GM19455 (cell line): ENCODE measurements around the gene LRP1.
"Not testable (repeated sequence)": the region's sequence is repeated elsewhere in the genome, so short reads cannot be mapped to it uniquely, and the experiment has no call there.

Source experiments
- ATAC-seq: cut with Tn5 transposase; IDR thresholded peaks from one replicate; pipeline ENCODE4 v1.9.1; 2021; ENCODE audit not compliant: unreplicated experiment

LRP1 gene

DNA sequence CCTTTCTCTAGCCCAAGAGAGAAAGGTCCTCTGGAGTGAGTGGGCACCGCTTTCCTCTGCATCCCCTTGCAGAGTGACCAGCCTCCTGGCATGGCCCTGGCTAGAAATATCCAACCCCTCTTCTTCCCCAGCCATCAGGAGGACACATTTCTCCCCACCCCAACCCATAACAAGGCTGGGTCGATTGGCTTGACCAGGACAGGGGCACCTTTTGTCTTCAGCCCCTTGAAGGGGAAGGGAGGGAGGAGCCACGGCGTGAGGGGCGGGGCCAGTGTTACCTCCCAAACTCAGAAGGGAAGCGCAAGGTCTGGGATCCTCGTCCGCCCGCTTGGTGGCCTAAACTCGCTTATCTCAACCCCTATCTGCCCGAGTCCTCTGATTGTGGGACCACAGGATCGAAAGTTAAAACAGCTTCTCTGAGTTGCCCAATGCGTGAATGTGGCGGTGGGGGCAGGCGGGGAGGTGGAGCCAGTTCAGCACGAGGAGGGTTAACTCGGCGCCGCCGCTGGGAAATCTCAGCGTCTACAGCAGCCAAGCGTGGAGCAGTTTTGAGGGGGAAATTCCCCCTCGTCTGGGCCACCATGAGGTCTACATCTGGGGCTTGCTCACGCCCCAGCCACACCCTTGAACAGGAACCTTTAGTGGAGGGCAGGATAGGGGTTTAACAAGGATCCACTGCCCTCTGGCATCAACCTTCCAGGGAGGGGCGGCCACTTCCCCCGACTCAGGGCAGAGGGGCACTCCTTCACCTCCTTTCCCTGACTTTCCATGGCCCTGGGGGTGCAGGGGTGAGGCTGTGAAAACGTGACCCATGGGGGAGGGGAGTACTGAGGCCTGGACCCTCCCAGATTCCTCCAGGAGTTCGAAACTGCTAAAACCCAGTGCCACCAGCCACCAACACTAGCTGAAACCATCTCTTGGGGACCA is 17.9 kb upstream of the LRP1 start:
- no peak for ATAC-seq

- ATAC-seq: peak; percentile 61
Measured at GRCh38 chr12:57111031-57111734, 17.1 kb upstream of the LRP1 start, which contains the start of gene STAT6. STAT6 (minus strand) TSS chr12:57111362; CDS start chr12:57108278, 3,084 bp downstream.

GRCh38 chr12:57112492-57113294 is 15.6 kb upstream of the LRP1 start:
- peak; percentile 57 for ATAC-seq

DNA sequence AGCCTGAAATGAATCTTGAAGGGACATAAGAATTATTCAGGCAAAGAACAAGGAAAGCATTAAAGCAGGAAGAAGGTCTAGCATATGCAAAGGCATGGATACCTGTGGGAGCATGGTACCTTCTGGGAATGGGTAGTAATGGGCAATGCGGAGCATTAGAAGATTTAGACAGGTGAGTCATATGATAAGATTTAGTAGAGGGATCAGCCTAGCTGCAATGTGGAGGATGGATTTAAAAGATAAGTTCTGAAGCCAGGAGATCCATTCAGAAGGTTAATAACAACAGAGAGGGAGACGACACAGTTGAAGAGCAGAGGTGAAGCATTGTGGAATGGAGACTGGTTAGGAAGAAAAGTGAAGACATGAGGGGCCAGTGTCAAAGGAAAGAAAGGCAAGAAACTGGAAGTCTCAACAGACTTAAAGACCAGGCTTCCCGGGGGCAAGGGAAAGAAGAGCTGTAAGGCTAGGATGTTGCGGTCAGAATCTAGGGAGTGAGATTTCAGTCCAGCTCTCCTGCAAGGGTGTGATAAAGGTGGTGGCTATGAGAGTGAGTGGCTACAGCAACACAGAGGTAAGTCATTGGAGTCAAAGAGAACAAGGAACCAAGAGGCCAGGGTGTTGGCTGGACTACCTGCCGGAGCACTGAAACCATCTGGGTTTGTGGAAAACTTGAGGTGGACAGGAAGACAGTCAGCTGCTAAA is 11.6 kb upstream of the LRP1 start:
- no peak for ATAC-seq

GRCh38 chr12:57118711-57119271 is 9.5 kb upstream of the LRP1 start:
- no peak for ATAC-seq

DNA sequence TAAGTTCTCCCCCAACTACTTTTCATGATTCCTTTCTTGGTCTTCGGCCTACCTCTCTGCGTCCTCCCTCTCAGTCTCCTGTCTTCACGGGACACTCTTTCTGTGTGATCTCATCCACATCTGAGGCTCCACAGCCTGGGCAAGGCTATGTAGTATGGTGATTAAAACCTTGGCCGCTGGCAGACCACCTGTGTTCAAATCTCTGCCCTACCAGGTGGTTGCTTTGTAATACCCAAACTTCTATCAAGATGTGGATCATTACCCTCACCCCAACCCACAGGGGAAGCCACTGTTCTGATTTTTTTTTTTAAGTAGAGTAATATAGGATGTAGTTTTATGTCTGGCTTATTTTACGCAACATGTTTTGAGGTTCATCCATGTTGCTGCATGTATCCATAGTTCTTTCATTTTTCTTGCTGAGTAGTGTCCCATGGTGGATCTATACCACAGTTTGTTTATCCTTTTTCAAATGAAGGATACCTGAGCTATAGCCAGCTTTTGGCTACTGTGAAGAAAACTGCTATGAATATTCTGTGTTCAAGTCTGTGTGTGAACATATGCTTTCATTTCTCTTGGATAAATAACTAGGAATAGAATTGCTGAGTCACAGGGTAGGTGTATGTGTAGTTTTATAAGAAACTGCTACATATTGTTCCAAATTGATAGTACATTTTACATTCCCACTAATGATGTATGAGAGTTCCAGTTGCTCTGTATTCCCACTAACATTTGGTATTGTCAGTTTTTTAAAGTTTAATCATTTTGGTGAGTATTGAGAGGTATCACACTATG is 8.8 kb upstream of the LRP1 start:
- no peak for ATAC-seq

DNA sequence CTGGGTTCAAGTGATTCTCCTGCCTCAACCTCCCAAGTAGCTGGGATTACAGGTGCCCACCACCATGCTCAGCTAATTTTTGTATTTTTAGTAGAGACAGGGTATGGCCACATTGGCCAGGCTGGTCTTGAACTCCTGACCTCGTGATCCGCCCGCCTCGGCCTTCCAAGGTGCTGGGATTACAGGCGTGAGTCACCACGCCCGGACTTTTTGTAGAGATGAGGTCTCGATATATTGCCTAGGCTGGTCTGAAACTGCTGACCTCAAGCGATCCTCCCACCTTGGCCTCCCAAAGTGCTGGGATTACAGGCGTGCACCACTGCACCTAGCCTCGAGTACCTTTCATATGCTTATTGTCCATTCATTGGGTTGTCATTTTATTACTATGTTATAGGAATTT is 7.6 kb upstream of the LRP1 start:
- ATAC-seq: not testable (repeated sequence)

- no peak for ATAC-seq
Measured at GRCh38 chr12:57123813-57124212, 4.5 kb upstream of the LRP1 start.

- ATAC-seq: no peak
Measured at GRCh38 chr12:57124261-57124877, 3.9 kb upstream of the LRP1 start.

DNA sequence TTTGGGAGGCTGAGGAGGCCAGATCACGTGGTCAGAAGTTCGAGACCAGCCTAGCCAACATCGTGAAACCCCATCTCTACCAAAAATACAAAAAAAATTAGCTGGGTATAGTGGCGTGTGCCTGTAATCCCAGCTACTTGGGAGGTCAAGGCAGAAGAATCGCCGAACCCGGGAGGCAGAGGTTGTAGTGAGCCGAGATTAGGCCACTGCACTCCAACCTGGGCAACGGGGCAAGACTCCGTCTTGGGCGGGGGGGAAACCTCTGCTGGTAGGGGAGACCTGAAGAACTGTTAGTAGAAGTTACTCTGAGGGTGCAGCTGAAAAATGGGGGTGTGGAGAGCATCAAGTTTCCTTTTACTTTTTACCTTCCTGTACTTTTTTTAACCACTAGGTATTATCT is 2.2 kb upstream of the LRP1 start:
- no peak for ATAC-seq

DNA sequence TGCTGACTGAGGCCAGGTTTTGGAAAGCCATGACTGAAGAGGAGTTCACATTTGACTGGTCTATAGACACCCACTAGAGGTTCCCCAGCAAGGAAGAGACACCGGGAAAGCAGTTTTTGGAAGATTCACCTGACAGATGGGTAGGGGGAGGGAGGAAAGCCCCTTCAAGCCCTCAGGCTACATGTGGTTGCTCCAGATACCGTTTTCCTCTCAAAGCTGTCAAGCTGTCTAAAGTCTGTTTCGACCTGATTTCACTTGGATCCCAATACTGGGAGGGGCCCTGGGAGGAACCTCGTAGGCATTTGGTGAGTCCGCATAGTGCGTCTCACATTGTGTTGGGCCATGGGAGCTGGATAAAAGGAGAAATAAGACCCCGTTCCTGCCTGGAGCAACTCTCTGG is 1.7 kb upstream of the LRP1 start:
- ATAC-seq: no peak

DNA sequence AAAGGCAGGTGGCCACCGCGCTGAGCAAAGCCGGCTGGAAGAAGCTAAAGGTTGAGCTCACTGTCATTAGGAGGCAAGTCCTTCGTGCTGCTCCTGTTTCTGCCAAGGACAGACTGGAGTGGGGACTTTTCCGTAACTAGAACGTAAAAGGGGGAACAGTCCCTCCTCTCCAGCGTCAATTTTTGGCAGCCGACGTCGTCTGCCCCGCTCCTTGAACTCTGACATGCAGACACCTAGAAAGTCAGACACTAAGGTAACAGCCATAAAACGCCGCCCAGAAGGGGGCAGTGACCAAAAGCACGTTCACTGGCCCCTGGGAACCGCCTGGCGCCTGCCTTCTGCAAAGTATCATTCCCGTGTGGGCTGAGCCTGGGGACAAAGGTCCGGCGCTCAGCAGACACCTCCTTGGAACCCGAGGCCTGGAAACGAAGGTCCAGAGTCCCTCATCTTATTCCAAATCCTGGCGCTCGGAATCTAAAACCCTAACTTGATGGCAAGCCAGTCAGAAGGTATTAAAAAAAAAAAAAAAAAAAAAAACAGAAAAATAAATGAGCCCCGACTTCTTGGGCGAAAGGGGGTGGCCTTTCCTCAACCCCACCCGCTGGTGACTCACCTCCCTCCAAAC is 1.1 kb upstream of the LRP1 start:
- ATAC-seq: no peak

DNA sequence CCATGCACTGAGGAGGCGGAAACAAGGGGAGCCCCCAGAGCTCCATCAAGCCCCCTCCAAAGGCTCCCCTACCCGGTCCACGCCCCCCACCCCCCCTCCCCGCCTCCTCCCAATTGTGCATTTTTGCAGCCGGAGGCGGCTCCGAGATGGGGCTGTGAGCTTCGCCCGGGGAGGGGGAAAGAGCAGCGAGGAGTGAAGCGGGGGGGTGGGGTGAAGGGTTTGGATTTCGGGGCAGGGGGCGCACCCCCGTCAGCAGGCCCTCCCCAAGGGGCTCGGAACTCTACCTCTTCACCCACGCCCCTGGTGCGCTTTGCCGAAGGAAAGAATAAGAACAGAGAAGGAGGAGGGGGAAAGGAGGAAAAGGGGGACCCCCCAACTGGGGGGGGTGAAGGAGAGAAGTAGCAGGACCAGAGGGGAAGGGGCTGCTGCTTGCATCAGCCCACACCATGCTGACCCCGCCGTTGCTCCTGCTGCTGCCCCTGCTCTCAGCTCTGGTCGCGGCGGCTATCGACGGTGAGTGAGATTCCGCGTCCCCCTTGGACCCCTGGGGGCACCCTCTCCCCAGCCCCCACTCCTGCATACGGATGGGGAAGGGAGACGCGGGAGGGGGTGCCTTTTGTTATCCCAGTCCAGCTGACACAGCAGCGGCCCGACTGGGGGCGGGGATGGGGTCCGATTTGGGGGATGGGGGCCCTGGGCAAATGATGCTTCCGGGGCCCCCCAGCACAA is 400 bp downstream of the LRP1 start:
- no peak for ATAC-seq

GRCh38 chr12:57129321-57129842 is 1.1 kb downstream of the LRP1 start:
- ATAC-seq: no peak

DNA sequence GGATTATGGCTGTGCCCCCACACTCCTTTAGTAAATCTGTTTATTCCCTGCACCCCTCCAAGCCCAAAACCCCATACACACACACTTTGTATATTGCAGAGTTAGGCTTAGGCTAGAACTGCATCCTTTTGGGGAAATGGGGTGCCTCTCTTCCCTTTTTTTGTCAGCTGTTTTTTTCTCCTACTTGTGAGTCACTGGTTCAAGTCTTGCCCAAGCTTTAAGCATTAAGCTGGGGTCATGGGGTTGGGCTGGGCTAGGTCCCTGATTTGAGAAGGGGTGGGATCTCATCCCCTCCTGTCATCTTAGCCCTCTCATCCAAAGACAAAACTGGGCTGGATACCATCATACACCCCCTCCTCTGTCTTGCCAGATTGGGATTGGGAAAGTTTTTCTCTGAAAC is 1.6 kb downstream of the LRP1 start:
- no peak for ATAC-seq

DNA sequence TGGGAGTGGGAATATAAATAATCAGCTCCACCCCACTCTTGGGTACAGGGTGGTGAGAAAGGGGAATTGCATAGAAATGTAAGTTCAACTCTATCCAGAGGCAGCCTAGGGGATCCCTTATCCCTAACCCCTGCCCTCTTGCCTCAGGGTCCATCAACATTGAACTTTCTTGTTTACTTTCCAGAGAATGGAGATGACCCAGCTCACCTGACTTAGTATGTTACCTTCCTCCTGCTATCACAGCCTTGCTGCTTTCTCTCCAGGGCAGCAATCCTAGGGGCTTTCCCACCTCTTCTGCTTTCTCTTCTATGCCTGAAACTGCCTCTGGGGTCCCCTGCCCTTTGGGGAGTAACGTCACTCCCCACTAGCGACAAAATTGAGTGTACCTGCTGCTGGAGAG is 2.7 kb downstream of the LRP1 start:
- no peak for ATAC-seq

DNA sequence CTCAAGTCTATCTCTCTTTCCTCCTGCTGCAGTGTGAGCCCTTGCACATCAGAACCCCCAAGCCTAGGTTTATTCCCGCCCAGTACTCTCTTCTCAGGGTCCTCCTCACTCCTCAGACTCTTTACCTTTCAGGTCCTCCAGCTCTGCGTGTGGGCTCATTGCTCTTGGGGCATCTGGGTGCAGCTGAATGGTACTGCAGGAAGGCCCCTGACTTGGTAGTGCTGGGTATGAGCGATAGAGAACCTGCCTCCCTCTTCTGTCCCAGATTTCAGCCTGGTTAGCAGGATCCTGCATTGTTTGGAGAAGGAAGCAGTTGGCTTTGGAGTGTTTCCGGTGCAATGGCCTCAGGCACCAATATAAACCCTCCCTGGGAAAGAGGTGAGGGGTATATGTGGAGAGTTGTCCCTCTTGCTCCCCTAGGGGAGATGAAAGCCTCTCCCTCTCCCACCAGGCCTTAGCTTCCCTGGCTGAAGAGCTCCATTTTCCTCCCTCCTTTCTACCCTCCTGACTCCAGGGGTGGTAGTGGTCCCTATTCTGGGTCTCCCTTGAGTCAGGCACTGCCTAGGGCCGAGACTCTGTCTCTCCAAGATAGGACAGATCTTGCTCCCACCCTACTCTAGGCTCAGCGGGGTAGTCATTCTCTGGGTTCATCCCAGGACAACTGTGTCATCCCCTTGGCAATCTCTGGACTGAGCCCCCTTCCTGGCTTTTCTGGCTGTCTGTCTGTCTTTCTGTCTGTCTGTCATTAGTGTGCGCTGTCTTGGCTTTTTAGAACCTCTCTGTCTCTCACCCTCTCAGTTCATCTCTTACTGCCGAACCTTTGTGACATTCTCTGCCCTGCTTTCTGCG is 3.8 kb downstream of the LRP1 start:
- no peak for ATAC-seq
